Liver (tissue), 9 donors: ENCODE measurements around the gene ROMO1. TPM values are rescaled to one million over a fixed set of nuclear protein-coding genes. Genes with fewer than 3 reads are reported as not detected.

Experiments
- DNase-seq: peaks from one replicate; pipeline ENCODE4 v3.0.0-alpha.2; 2017; ENCODE audit warnings: low spot score
- H3K27ac ChIP-seq, 2 donors: one replicate each; pipeline ENCODE4 v1.7.0; 2013; ENCODE audit warnings: inconsistent platforms in 2 of 2, low read length in 2 of 2, control low read depth in 1 of 2, low read depth in 1 of 2, mild to moderate bottlenecking in 1 of 2
- H3K27me3 ChIP-seq, 4 donors: one replicate each; pipeline versions ENCODE4 v1.6.1 to v1.7.0; 2013; ENCODE audit warnings: low read length in 3 of 4, inconsistent platforms in 1 of 4, mild to moderate bottlenecking in 1 of 4, moderate library complexity in 1 of 4; ENCODE audit not compliant: control insufficient read depth in 4 of 4, insufficient read depth in 4 of 4
- H3K36me3 ChIP-seq, 4 donors: one replicate each; pipeline versions ENCODE4 v1.6.1 to v1.7.0; 2013; ENCODE audit warnings: low read length in 3 of 4, mild to moderate bottlenecking in 3 of 4, low read depth in 1 of 4, moderate library complexity in 1 of 4; ENCODE audit not compliant: control insufficient read depth in 4 of 4, insufficient read depth in 3 of 4
- H3K4me1 ChIP-seq, 4 donors: one replicate each; pipeline versions ENCODE4 v1.6.1 to v1.7.0; 2013; ENCODE audit warnings: low read length in 3 of 4, mild to moderate bottlenecking in 3 of 4, moderate library complexity in 1 of 4; ENCODE audit not compliant: control insufficient read depth in 4 of 4, insufficient read depth in 4 of 4
- H3K4me3 ChIP-seq, 3 donors: one replicate each; pipeline versions ENCODE4 v1.6.1 to v1.7.0; 2013; ENCODE audit warnings: low read length in 3 of 3, control low read depth in 1 of 3, low read depth in 1 of 3, mild to moderate bottlenecking in 1 of 3
- H3K9ac ChIP-seq, 2 donors: one replicate each; pipeline ENCODE4 v1.7.0; 2013; ENCODE audit warnings: low read length in 2 of 2, mild to moderate bottlenecking in 2 of 2, moderate library complexity in 2 of 2, control low read depth in 1 of 2, low read depth in 1 of 2
- H3K9me3 ChIP-seq, 4 donors: one replicate each; pipeline versions ENCODE4 v1.6.1 to v1.7.0; 2013; ENCODE audit warnings: low read length in 3 of 4; ENCODE audit not compliant: control insufficient read depth in 4 of 4
- EGR1 ChIP-seq, 2 donors: IDR thresholded peaks; 2 replicates each; pipeline ENCODE4 v1.6.1; 2016 to 2018; ENCODE audit warnings: antibody characterized with exemption in 2 of 2, low read depth in 2 of 2
- FOXA1 ChIP-seq: IDR thresholded peaks from 2 replicates; pipeline ENCODE4 v1.6.1; 2016; ENCODE audit warnings: antibody characterized with exemption
- FOXA2 ChIP-seq: IDR thresholded peaks from 2 replicates; pipeline ENCODE4 v1.6.1; 2016; ENCODE audit warnings: antibody characterized with exemption
- GABPA ChIP-seq, 2 donors: IDR thresholded peaks in 1 of 2; conservative IDR thresholded peaks in 1 of 2; 2 replicates each; pipeline ENCODE4 v1.6.1; 2016; ENCODE audit warnings: antibody characterized with exemption in 2 of 2, mild to moderate bottlenecking in 1 of 2, moderate library complexity in 1 of 2
- HNF4A ChIP-seq, 2 donors: conservative IDR thresholded peaks; 2 replicates each; pipeline ENCODE4 v1.6.1; 2016; ENCODE audit warnings: antibody characterized with exemption in 2 of 2, mild to moderate bottlenecking in 2 of 2
- HNF4G ChIP-seq: IDR thresholded peaks from 2 replicates; pipeline ENCODE4 v1.6.1; 2016; ENCODE audit warnings: antibody characterized with exemption
- JUND ChIP-seq, 2 donors: IDR thresholded peaks; 2 replicates each; pipeline ENCODE4 v1.6.1; 2016; ENCODE audit warnings: antibody characterized with exemption in 2 of 2
- NR2F2 ChIP-seq: IDR thresholded peaks from 2 replicates; pipeline ENCODE4 v1.6.1; 2016; ENCODE audit warnings: antibody characterized with exemption
- RAD21 ChIP-seq, 2 donors: IDR thresholded peaks; 2 replicates each; pipeline ENCODE4 v1.6.1; 2016; ENCODE audit warnings: antibody characterized with exemption in 2 of 2, mild to moderate bottlenecking in 2 of 2
- RXRA ChIP-seq, 2 donors: IDR thresholded peaks; 2 replicates each; pipeline ENCODE4 v1.6.1; 2017 to 2018; ENCODE audit warnings: antibody characterized with exemption in 2 of 2, mild to moderate bottlenecking in 1 of 2
- SP1 ChIP-seq: IDR thresholded peaks from 2 replicates; pipeline ENCODE4 v1.6.1; 2018; ENCODE audit warnings: antibody characterized with exemption, mild to moderate bottlenecking
- TAF1 ChIP-seq: conservative IDR thresholded peaks from 2 replicates; pipeline ENCODE4 v1.6.1; 2016; ENCODE audit warnings: antibody characterized with exemption, mild to moderate bottlenecking
- YY1 ChIP-seq: IDR thresholded peaks from 2 replicates; pipeline ENCODE4 v1.6.1; 2016; ENCODE audit warnings: antibody characterized with exemption, mild to moderate bottlenecking
- WGBS: extraction: QIAGEN DNeasy Blood & Tissue Kit; methylation state at CpG from one replicate; pipeline ENCODE4 v1.1.7; 2013; 5-methylcytosine and 5-hydroxymethylcytosine counted together
- polyA plus RNA-seq, 2 donors: library from polyadenylated mRNA; stranded (reverse) in 1 of 2; unstranded in 1 of 2; fragments of 200-250 nt in 1 of 2; fragments of >200 nt in 1 of 2; fragmentation: Nextera tagmentation in 1 of 2; extraction: Ambion mirVana in 1 of 2; gene quantifications; one replicate each; pipeline versions ENCODE4 v1.2.1 to v1.2.3, GENCODE V29; 2013 to 2015
- total RNA-seq, 2 donors: library from RNA; depleted of rRNA; stranded (reverse); fragments of >200 nt; gene quantifications; one replicate each; pipeline ENCODE4 v1.2.3, GENCODE V29; 2014
- TF ChIP-seq, protein P1 (sequence below): fragments of 150-350 bp; IDR thresholded peaks from 2 replicates; pipeline ENCODE4 v1.5.1; 2017; ENCODE audit warnings: improper control_type of control experiment, low read depth, low read length; ENCODE audit not compliant: missing input control
- TF ChIP-seq, protein P2 (sequence below): IDR thresholded peaks from 2 replicates; pipeline ENCODE4 v1.6.1; 2016; ENCODE audit warnings: antibody characterized with exemption
- TF ChIP-seq, protein P3 (sequence below): IDR thresholded peaks from 2 replicates; pipeline ENCODE4 v1.6.1; 2016; ENCODE audit warnings: antibody characterized with exemption
- TF ChIP-seq, protein P4 (sequence below): IDR thresholded peaks from 2 replicates; pipeline ENCODE4 v1.6.1; 2016; ENCODE audit warnings: antibody characterized with exemption
- TF ChIP-seq, protein P5 (sequence below): IDR thresholded peaks from 2 replicates; pipeline ENCODE4 v1.6.1; 2016; ENCODE audit warnings: antibody characterized with exemption, mild to moderate bottlenecking
- donor health status: healthy.
- donor health status: healthy.
- donor health status: healthy.
- donor health status: healthy.
- donor health status: healthy.

The ROMO1 gene
- total and polyA plus RNA-seq, 4 donors: 68.4 to 359 (median 147) TPM

DNA sequence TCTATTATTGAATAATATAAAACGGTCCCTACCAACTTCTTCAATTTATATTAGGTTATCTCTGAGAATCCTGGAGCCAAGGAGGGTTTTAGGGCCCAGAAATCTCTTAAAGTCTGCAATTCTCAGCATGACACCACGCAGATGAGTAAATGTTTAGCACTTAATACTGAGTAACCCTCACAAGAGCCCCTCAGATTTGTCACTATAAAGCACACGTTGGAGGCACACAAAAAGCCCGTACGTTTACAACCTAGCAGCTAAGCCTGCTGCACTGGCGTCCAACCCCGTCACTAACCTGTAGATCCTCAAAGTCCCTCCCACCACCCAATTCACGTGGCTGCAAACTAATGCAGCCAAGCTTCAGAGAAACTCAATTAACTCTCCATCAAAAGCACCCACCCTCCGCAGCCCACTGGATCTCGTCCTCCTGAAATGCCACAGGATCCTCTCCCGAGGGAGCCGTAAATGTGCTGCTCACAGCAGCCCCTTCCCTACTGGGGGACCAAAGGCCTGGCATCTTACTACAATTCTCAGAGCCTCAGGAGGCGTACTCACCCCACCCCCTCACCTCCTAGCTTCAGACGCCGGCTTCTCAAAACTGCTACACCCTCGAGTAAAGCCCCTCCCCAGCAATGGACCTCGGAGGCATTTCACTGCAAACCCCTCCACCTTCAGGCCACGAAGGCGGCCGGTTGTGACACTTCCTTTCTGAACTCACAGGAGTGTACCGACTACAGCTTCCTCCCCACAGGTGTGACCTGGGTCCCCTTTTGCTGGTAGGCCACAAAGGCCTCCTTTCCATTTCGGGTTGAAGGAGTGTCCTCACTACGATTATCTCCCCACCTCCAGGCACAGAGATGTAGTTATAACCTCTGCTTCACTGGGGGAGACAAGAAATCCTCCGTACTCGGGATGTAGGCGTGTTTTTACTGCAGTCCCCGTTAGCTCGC lies 35.4 kb upstream of the ROMO1 start:
- under 1% methylated on average over 28 of the region's 28 CpGs for WGBS
- peak overlapping the region; percentile 93 to 98 for H3K9ac ChIP-seq
- peak overlapping the region; percentile 92 to 98 for H3K27ac ChIP-seq
- DNase-seq: peak; percentile 57
- H3K4me3 ChIP-seq: peak overlapping the region; percentile 65 to 95 (median 72)
- H3K4me1 ChIP-seq: peaks cover 6 to 36% (median 22%) of the 10 kb centered on the region in 4 donors
- TF ChIP-seq, protein P1, sequence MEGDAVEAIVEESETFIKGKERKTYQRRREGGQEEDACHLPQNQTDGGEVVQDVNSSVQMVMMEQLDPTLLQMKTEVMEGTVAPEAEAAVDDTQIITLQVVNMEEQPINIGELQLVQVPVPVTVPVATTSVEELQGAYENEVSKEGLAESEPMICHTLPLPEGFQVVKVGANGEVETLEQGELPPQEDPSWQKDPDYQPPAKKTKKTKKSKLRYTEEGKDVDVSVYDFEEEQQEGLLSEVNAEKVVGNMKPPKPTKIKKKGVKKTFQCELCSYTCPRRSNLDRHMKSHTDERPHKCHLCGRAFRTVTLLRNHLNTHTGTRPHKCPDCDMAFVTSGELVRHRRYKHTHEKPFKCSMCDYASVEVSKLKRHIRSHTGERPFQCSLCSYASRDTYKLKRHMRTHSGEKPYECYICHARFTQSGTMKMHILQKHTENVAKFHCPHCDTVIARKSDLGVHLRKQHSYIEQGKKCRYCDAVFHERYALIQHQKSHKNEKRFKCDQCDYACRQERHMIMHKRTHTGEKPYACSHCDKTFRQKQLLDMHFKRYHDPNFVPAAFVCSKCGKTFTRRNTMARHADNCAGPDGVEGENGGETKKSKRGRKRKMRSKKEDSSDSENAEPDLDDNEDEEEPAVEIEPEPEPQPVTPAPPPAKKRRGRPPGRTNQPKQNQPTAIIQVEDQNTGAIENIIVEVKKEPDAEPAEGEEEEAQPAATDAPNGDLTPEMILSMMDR: no peak
- TF ChIP-seq JUND (IDR thresholded peaks at IDR 0.05): no peak
- TF ChIP-seq, protein P2, sequence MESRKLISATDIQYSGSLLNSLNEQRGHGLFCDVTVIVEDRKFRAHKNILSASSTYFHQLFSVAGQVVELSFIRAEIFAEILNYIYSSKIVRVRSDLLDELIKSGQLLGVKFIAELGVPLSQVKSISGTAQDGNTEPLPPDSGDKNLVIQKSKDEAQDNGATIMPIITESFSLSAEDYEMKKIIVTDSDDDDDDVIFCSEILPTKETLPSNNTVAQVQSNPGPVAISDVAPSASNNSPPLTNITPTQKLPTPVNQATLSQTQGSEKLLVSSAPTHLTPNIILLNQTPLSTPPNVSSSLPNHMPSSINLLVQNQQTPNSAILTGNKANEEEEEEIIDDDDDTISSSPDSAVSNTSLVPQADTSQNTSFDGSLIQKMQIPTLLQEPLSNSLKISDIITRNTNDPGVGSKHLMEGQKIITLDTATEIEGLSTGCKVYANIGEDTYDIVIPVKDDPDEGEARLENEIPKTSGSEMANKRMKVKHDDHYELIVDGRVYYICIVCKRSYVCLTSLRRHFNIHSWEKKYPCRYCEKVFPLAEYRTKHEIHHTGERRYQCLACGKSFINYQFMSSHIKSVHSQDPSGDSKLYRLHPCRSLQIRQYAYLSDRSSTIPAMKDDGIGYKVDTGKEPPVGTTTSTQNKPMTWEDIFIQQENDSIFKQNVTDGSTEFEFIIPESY: no peak
- no peak for TF ChIP-seq RAD21 (IDR thresholded peaks at IDR 0.05)
- no peak for TF ChIP-seq FOXA1
- TF ChIP-seq FOXA2: no peak
- no peak for TF ChIP-seq HNF4G
- no peak for TF ChIP-seq GABPA (IDR thresholded peaks at IDR 0.05 in 1 of 2, conservative IDR thresholded peaks at IDR 0.05 in 1 of 2)
- no peak for TF ChIP-seq HNF4A (conservative IDR thresholded peaks at IDR 0.05)
- no peak for TF ChIP-seq YY1
- TF ChIP-seq SP1: no peak
- TF ChIP-seq, protein P3, sequence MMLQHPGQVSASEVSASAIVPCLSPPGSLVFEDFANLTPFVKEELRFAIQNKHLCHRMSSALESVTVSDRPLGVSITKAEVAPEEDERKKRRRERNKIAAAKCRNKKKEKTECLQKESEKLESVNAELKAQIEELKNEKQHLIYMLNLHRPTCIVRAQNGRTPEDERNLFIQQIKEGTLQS: no peak
- TF ChIP-seq, protein P4, sequence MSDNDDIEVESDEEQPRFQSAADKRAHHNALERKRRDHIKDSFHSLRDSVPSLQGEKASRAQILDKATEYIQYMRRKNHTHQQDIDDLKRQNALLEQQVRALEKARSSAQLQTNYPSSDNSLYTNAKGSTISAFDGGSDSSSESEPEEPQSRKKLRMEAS: no peak
- TF ChIP-seq, protein P5, sequence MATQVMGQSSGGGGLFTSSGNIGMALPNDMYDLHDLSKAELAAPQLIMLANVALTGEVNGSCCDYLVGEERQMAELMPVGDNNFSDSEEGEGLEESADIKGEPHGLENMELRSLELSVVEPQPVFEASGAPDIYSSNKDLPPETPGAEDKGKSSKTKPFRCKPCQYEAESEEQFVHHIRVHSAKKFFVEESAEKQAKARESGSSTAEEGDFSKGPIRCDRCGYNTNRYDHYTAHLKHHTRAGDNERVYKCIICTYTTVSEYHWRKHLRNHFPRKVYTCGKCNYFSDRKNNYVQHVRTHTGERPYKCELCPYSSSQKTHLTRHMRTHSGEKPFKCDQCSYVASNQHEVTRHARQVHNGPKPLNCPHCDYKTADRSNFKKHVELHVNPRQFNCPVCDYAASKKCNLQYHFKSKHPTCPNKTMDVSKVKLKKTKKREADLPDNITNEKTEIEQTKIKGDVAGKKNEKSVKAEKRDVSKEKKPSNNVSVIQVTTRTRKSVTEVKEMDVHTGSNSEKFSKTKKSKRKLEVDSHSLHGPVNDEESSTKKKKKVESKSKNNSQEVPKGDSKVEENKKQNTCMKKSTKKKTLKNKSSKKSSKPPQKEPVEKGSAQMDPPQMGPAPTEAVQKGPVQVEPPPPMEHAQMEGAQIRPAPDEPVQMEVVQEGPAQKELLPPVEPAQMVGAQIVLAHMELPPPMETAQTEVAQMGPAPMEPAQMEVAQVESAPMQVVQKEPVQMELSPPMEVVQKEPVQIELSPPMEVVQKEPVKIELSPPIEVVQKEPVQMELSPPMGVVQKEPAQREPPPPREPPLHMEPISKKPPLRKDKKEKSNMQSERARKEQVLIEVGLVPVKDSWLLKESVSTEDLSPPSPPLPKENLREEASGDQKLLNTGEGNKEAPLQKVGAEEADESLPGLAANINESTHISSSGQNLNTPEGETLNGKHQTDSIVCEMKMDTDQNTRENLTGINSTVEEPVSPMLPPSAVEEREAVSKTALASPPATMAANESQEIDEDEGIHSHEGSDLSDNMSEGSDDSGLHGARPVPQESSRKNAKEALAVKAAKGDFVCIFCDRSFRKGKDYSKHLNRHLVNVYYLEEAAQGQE: no peak
- no peak for TF ChIP-seq TAF1
- TF ChIP-seq RXRA (IDR thresholded peaks at IDR 0.05): no peak
- TF ChIP-seq EGR1 (IDR thresholded peaks at IDR 0.05; ENCODE audit: low read depth in 2 of 2): no peak
- no peak for TF ChIP-seq NR2F2
- H3K27me3 ChIP-seq: no peaks in the 10 kb centered on the region
- no peaks in the 10 kb centered on the region for H3K9me3 ChIP-seq
- H3K36me3 ChIP-seq: peaks cover 0 to 4% (median 3%) of the 10 kb centered on the region in 4 donors
